ENCODE data around the gene PGGHG.

- no peak for TF ChIP-seq CTCF (conservative IDR thresholded peaks at IDR 0.05; ENCODE audit: low read length)
- no peak for TF ChIP-seq EZH2phosphoT487 (IDR thresholded peaks at IDR 0.05; ENCODE audit: borderline replicate concordance)
Observed at GRCh38 chr11:253160-253885, 35.6 kb upstream of the PGGHG start.
